KMS-11 (cell line): Measurements from ENCODE around the gene GPC2.

Experiments
- H2AFZ ChIP-seq: fragments of 200-600 bp; sonication (generic); 2 replicates; pipeline ENCODE4 v1.6.1; 2016; ENCODE audit warnings: antibody characterized with exemption, mixed run types, low read depth
- H3K27ac ChIP-seq: fragments of 200-600 bp; sonication (generic); 2 replicates; pipeline ENCODE4 v1.6.1; 2016; ENCODE audit warnings: mild to moderate bottlenecking, mixed run types
- H3K27me3 ChIP-seq: fragments of 200-600 bp; sonication (generic); 2 replicates; pipeline ENCODE4 v1.6.1; 2017; ENCODE audit warnings: mild to moderate bottlenecking, low read depth, mixed run types, moderate library complexity; ENCODE audit not compliant: insufficient read depth
- H3K36me3 ChIP-seq: fragments of 200-600 bp; sonication (generic); 2 replicates; pipeline ENCODE4 v1.6.1; 2017; ENCODE audit warnings: mild to moderate bottlenecking, mixed run types; ENCODE audit not compliant: insufficient read depth
- H3K4me1 ChIP-seq: fragments of 200-600 bp; sonication (generic); 2 replicates; pipeline ENCODE4 v1.6.1; 2016; ENCODE audit warnings: mild to moderate bottlenecking, low read depth, mixed run types; ENCODE audit not compliant: poor library complexity, severe bottlenecking
- H3K4me2 ChIP-seq: fragments of 200-600 bp; sonication (generic); 2 replicates; pipeline ENCODE4 v1.7.0; 2016; ENCODE audit warnings: mild to moderate bottlenecking, mixed run types
- H3K4me3 ChIP-seq: fragments of 200-600 bp; sonication (generic); IDR thresholded peaks from 2 replicates; pipeline ENCODE4 v1.6.1; 2017; ENCODE audit warnings: low read depth, low read length, mixed read lengths; ENCODE audit not compliant: insufficient read depth
- H3K79me2 ChIP-seq: fragments of 200-600 bp; sonication (generic); 2 replicates; pipeline ENCODE4 v1.6.1; 2016; ENCODE audit warnings: low read depth, mixed run types; ENCODE audit not compliant: insufficient read depth
- H3K9ac ChIP-seq: fragments of 200-600 bp; sonication (generic); 2 replicates; pipeline ENCODE4 v1.6.1; 2016; ENCODE audit warnings: mild to moderate bottlenecking, mixed run types
- H4K20me1 ChIP-seq: fragments of 200-600 bp; sonication (generic); 2 replicates; pipeline ENCODE4 v1.6.1; 2016; ENCODE audit warnings: mild to moderate bottlenecking, mixed run types; ENCODE audit not compliant: insufficient read depth
- CTCF ChIP-seq: fragments of 200-600 bp; sonication (generic); conservative IDR thresholded peaks from 2 replicates; pipeline ENCODE4 v1.6.1; 2017; ENCODE audit warnings: low read depth, mild to moderate bottlenecking, antibody characterized with exemption, low read length, moderate library complexity, mixed read lengths

GPC2 gene

DNA sequence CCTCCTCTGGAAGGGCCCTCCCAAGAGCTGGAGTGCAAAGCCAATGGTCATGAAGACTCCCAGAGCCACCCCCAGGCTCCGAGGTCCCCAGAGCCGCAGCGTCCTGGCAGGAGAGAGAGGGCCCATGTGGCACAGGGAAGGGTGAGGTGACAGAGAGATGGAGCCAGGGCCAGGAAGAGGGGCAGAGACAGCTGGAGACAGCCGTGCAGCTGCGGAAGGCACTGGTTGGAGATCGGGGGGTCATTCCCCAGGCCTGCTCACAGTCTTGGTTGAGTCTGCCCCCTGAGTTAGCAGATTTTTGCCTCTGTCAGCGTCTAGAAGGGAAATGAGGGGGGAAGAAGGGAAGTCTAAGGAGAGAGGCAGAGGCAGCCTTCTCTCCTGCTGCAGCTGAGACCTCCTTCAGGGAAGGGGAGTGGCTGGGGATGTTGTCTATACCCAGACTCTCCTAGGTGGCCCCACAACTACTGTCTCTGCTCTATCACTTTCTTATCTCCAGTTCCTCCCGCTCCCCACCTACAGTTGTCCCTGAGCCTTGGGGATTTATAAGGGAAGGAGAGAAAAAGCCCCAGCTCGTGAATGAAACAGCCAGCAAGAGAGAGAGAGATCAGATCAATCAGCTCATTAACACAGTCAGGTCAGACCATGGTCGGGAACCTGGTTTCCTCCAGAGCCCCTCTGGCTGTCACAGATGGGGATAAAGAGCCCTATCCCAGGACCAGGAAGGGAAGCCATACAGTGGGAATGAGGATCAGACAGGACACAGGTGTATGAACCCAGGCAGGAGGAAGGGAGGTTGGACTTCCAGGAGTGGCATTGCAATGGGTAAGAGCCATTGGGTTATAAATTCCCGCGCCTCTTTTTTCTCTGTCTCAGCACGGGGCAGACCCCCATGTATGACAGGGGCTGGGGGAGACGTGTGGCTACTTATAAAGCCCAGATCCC lies 9.9 kb downstream of the GPC2 start:
- Histone ChIP-seq H3K27me3 (peaks cover 94% of the 10 kb centered on the region), H3K4me3 (no peak overlapping the region), H4K20me1 (no peaks in the 10 kb centered on the region), H3K27ac (no peak overlapping the region), H3K36me3 (no peaks in the 10 kb centered on the region), H3K4me2 (no peak overlapping the region), H3K79me2 (no peaks in the 10 kb centered on the region), H3K4me1 (peaks cover 7% of the 10 kb centered on the region), H3K9ac (no peak overlapping the region), H2AFZ (no peak overlapping the region)
- no peak for TF ChIP-seq CTCF

GRCh38 chr7:100166317-100166940 lies 10.8 kb downstream of the GPC2 start:
- no peak overlapping the region for H3K27ac ChIP-seq
- no peak overlapping the region for H2AFZ ChIP-seq
- no peaks in the 10 kb centered on the region for H4K20me1 ChIP-seq
- TF ChIP-seq CTCF, result no peak
- H3K79me2 ChIP-seq, result no peaks in the 10 kb centered on the region
- H3K4me3 ChIP-seq, result no peak overlapping the region
- H3K36me3 ChIP-seq, result no peaks in the 10 kb centered on the region
- H3K4me2 ChIP-seq, result no peak overlapping the region
- H3K4me1 ChIP-seq, result peaks cover 7% of the 10 kb centered on the region
- no peak overlapping the region for H3K9ac ChIP-seq
- H3K27me3 ChIP-seq, result peaks cover 96% of the 10 kb centered on the region

- TF ChIP-seq CTCF, result no peak
- peaks cover 10% of the 10 kb centered on the region for H3K4me1 ChIP-seq
- no peaks in the 10 kb centered on the region for H3K79me2 ChIP-seq
- no peak overlapping the region for H3K4me2 ChIP-seq
- no peaks in the 10 kb centered on the region for H3K36me3 ChIP-seq
- no peak overlapping the region for H2AFZ ChIP-seq
- H3K27ac ChIP-seq, result no peak overlapping the region
- H3K9ac ChIP-seq, result no peak overlapping the region
- H3K4me3 ChIP-seq, result no peak overlapping the region
- H3K27me3 ChIP-seq, result peaks cover 83% of the 10 kb centered on the region
- no peaks in the 10 kb centered on the region for H4K20me1 ChIP-seq
Observed at GRCh38 chr7:100163871-100164270, 13.3 kb downstream of the GPC2 start.

- Histone ChIP-seq H3K27ac (no peak overlapping the region), H2AFZ (no peak overlapping the region)
Observed at GRCh38 chr7:100163006-100163531, 14.1 kb downstream of the GPC2 start.

More at GRCh38 chr7:100163006-100163531, 14.1 kb downstream of the GPC2 start:
- H3K9ac ChIP-seq, result no peak overlapping the region
- H3K27me3 ChIP-seq, result peaks cover 75% of the 10 kb centered on the region
- no peaks in the 10 kb centered on the region for H3K36me3 ChIP-seq
- H3K4me1 ChIP-seq, result peaks cover 5% of the 10 kb centered on the region
- H3K79me2 ChIP-seq, result no peaks in the 10 kb centered on the region; the same call in 1 of the 2 replicates
- no peak for TF ChIP-seq CTCF
- no peak overlapping the region for H3K4me3 ChIP-seq
- H4K20me1 ChIP-seq, result no peaks in the 10 kb centered on the region
- no peak overlapping the region for H3K4me2 ChIP-seq
